H1 (cell line): Measurements from ENCODE around the gene SLC22A23. TPM values are rescaled to one million over a fixed set of nuclear protein-coding genes. Genes with fewer than 3 reads are reported as not detected.

Source experiments
- CTCF ChIA-PET: fragments of 300-600 bp; sonication (Branson Sonifier 250); formaldehyde crosslinking; loops from one replicate; lab custom pipeline; 2021; ENCODE audit not compliant: partially characterized antibody; lab: Charles Lee
- POLR2A ChIA-PET: fragments of 300-600 bp; sonication (Branson Sonifier 250); formaldehyde crosslinking; loops from one replicate; lab custom pipeline; 2021; ENCODE audit warnings: inconsistent platforms; ENCODE audit not compliant: partially characterized antibody; lab: Charles Lee
- DNase-seq, 2 experiments: peaks; one replicate each; pipeline versions ENCODE4 v3.0.0 to v3.0.0-alpha.2; 2010 to 2022; ENCODE audit warnings: low spot score in 2 of 2, low read depth in 1 of 2, mixed read lengths in 1 of 2
- FAIRE-seq: peaks from 2 replicates; lab custom pipeline; 2011; peaks lifted over from hg19 to GRCh38; lab: Jason Lieb, UNC
- H2AFZ ChIP-seq: 2 replicates; pipeline ENCODE4 v1.8.1; 2012; ENCODE audit warnings: low read length, inconsistent platforms
- H2AK5ac ChIP-seq: 2 replicates; pipeline ENCODE4 v1.6.1; 2013; ENCODE audit warnings: low read depth, low read length
- H2BK120ac ChIP-seq: replicated peaks from 2 replicates; pipeline ENCODE3; 2013; ENCODE audit warnings: low read depth, low read length, inconsistent platforms
- H2BK12ac ChIP-seq: 2 replicates; pipeline ENCODE4 v1.6.1; 2013; ENCODE audit warnings: low read depth, low read length
- H2BK15ac ChIP-seq: 2 replicates; pipeline ENCODE4 v1.6.1; 2013; ENCODE audit warnings: low read length
- H2BK20ac ChIP-seq: 2 replicates; pipeline ENCODE4 v1.6.1; 2013; ENCODE audit warnings: low read length
- H2BK5ac ChIP-seq: 2 replicates; pipeline ENCODE4 v1.6.1; 2013; ENCODE audit warnings: low read depth, low read length
- H3K14ac ChIP-seq: 2 replicates; pipeline ENCODE4 v1.6.1; 2013; ENCODE audit warnings: inconsistent platforms; ENCODE audit not compliant: insufficient read length
- H3K18ac ChIP-seq: 2 replicates; pipeline ENCODE4 v1.6.1; 2013; ENCODE audit warnings: low read length; ENCODE audit errors: extremely low read depth
- H3K23ac ChIP-seq: 2 replicates; pipeline ENCODE4 v1.6.1; 2013; ENCODE audit warnings: inconsistent platforms; ENCODE audit not compliant: insufficient read length
- H3K23me2 ChIP-seq: 2 replicates; pipeline ENCODE4 v1.6.1; 2013; ENCODE audit warnings: low read depth, low read length
- H3K27ac ChIP-seq: 2 replicates; pipeline ENCODE4 v1.6.1; 2011; ENCODE audit warnings: low read depth, low read length, inconsistent platforms
- H3K27me3 ChIP-seq, 4 experiments: replicated peaks in 1 of 4; 1 replicate in 1 of 4; 2 replicates in 3 of 4; pipeline versions ENCODE4 v1.6.1 to v1.8.1; 2011 to 2013; ENCODE audit warnings: low read length in 3 of 4, mild to moderate bottlenecking in 3 of 4, inconsistent platforms in 2 of 4, mixed read lengths in 2 of 4, moderate library complexity in 1 of 4; ENCODE audit not compliant: control insufficient read depth in 3 of 4, insufficient read depth in 3 of 4; ENCODE audit errors: extremely low read depth in 1 of 4
- H3K36me3 ChIP-seq, 4 experiments: 2 replicates each; pipeline versions ENCODE4 v1.6.1 to v1.8.1; 2011 to 2013; ENCODE audit warnings: mild to moderate bottlenecking in 4 of 4, low read length in 3 of 4, moderate library complexity in 2 of 4, control low read depth in 1 of 4, inconsistent platforms in 1 of 4; ENCODE audit not compliant: insufficient read depth in 4 of 4, control insufficient read depth in 2 of 4
- H3K4ac ChIP-seq: replicated peaks from 2 replicates; pipeline ENCODE3; 2013; ENCODE audit warnings: low read length, low read depth, mixed read lengths, inconsistent platforms; ENCODE audit not compliant: insufficient read length
- H3K4me1 ChIP-seq, 4 experiments: replicated peaks in 1 of 4; 1 replicate in 1 of 4; 2 replicates in 3 of 4; pipeline versions ENCODE4 v1.6.1 to v1.8.1; 2011 to 2013; ENCODE audit warnings: low read length in 3 of 4, inconsistent platforms in 2 of 4, mixed read lengths in 1 of 4; ENCODE audit not compliant: insufficient read depth in 4 of 4, control insufficient read depth in 3 of 4
- H3K4me2 ChIP-seq, 2 experiments: 2 replicates each; pipeline versions ENCODE4 v1.6.1 to v1.8.1; 2011 to 2013; ENCODE audit warnings: low read depth in 2 of 2, low read length in 2 of 2, control low read depth in 1 of 2, inconsistent platforms in 1 of 2, mild to moderate bottlenecking in 1 of 2; ENCODE audit not compliant: insufficient read depth in 1 of 2
- H3K4me3 ChIP-seq, 4 experiments: fragments of 200-600, 300-600 bp in 1 of 4; sonication (generic), shearing (Covaris generic), sonication (Bioruptor Twin) in 1 of 4; 2 replicates each; pipeline versions ENCODE4 v1.5.1 to v1.8.1; 2011 to 2016; ENCODE audit warnings: low read length in 4 of 4, low read depth in 3 of 4, control low read depth in 2 of 4, inconsistent platforms in 2 of 4, mild to moderate bottlenecking in 2 of 4, mixed read lengths in 1 of 4, moderate library complexity in 1 of 4; ENCODE audit not compliant: insufficient read depth in 2 of 4; ENCODE audit errors: extremely low read depth in 1 of 4
- H3K56ac ChIP-seq: replicated peaks from 2 replicates; pipeline ENCODE3; 2013; ENCODE audit warnings: low read depth, mild to moderate bottlenecking, mixed read lengths, low read length, inconsistent platforms; ENCODE audit not compliant: insufficient read length
- H3K79me1 ChIP-seq: 2 replicates; pipeline ENCODE4 v1.6.1; 2013; ENCODE audit warnings: low read depth, low read length, control low read depth
- H3K79me2 ChIP-seq, 2 experiments: 2 replicates each; pipeline versions ENCODE4 v1.6.1 to v1.8.1; 2012 to 2013; ENCODE audit warnings: low read length in 2 of 2, mild to moderate bottlenecking in 2 of 2, inconsistent platforms in 1 of 2; ENCODE audit not compliant: insufficient read depth in 2 of 2, control insufficient read depth in 1 of 2
- H3K9ac ChIP-seq, 4 experiments: replicated peaks in 1 of 4; 1 replicate in 1 of 4; 2 replicates in 3 of 4; pipeline versions ENCODE4 v1.6.1 to v1.8.1; 2011 to 2013; ENCODE audit warnings: low read depth in 3 of 4, low read length in 3 of 4, control low read depth in 2 of 4, mild to moderate bottlenecking in 2 of 4, moderate library complexity in 2 of 4, inconsistent platforms in 1 of 4; ENCODE audit errors: extremely low read depth in 1 of 4
- H3K9me3 ChIP-seq, 2 experiments: 2 replicates each; pipeline versions ENCODE4 v1.6.1 to v1.8.1; 2012 to 2013; ENCODE audit warnings: mild to moderate bottlenecking in 2 of 2, moderate library complexity in 2 of 2, control low read depth in 1 of 2, inconsistent platforms in 1 of 2, low read depth in 1 of 2, low read length in 1 of 2, mixed read lengths in 1 of 2; ENCODE audit not compliant: insufficient read depth in 2 of 2
- H4K20me1 ChIP-seq, 2 experiments: replicated peaks in 1 of 2; 2 replicates each; pipeline versions ENCODE3 to v1.8.1; 2011 to 2013; ENCODE audit warnings: inconsistent platforms in 2 of 2, low read length in 2 of 2, mild to moderate bottlenecking in 1 of 2; ENCODE audit not compliant: insufficient read depth in 2 of 2, control insufficient read depth in 1 of 2
- H4K5ac ChIP-seq: 2 replicates; pipeline ENCODE4 v1.6.1; 2013; ENCODE audit warnings: low read length, low read depth, mixed read lengths, inconsistent platforms; ENCODE audit not compliant: insufficient read length
- H4K8ac ChIP-seq: 2 replicates; pipeline ENCODE4 v1.8.0; 2013; ENCODE audit warnings: mild to moderate bottlenecking, moderate library complexity, low read length, inconsistent platforms; ENCODE audit not compliant: insufficient read depth; ENCODE audit errors: extremely low read depth
- H4K91ac ChIP-seq: replicated peaks from 2 replicates; pipeline ENCODE3; 2013; ENCODE audit warnings: low read length, mixed read lengths, inconsistent platforms; ENCODE audit not compliant: insufficient read length
- E2F6 ChIP-seq: IDR thresholded peaks from 2 replicates; pipeline ENCODE4 v1.6.1; 2012; ENCODE audit warnings: inconsistent platforms
- MAX ChIP-seq: IDR thresholded peaks from 2 replicates; pipeline ENCODE4 v1.6.1; 2012; ENCODE audit warnings: inconsistent platforms
- RBBP5 ChIP-seq: IDR thresholded peaks from 2 replicates; pipeline ENCODE4 v1.7.1; 2012; ENCODE audit warnings: low read depth, mild to moderate bottlenecking, inconsistent platforms, low read length, moderate library complexity, borderline replicate concordance
- SIN3A ChIP-seq, 2 experiments: IDR thresholded peaks in 1 of 2; conservative IDR thresholded peaks in 1 of 2; 2 replicates each; pipeline ENCODE4 v1.6.1; 2011 to 2012; ENCODE audit warnings: low read length in 2 of 2, improper control_type of control experiment in 1 of 2, low read depth in 1 of 2, mild to moderate bottlenecking in 1 of 2
- SUZ12 ChIP-seq: fragments of 200-600 bp; sonication (generic); IDR thresholded peaks from 2 replicates; pipeline ENCODE4 v1.6.1; 2012; ENCODE audit warnings: mild to moderate bottlenecking, inconsistent platforms, low read length, moderate library complexity, mixed read lengths
- TEAD4 ChIP-seq: IDR thresholded peaks from 2 replicates; pipeline ENCODE4 v1.6.1; 2012; ENCODE audit warnings: low read depth, low read length, inconsistent platforms, mixed read lengths
- USF2 ChIP-seq: IDR thresholded peaks from 2 replicates; pipeline ENCODE4 v1.6.1; 2011; ENCODE audit warnings: low read length, improper control_type of control experiment
- WGBS, 2 experiments: shearing (Covaris generic) in 1 of 2; methylation state at CpG; one replicate each; pipeline versions ENCODE4 v1.1.6 to v1.1.7; 2013 to 2015; ENCODE audit warnings: low lambda C conversion rate in 2 of 2, mixed read lengths in 2 of 2, inconsistent platforms in 1 of 2, low coverage in 1 of 2, missing lambda C conversion rate in 1 of 2; ENCODE audit not compliant: insufficient replicate concordance in 2 of 2, insufficient coverage in 1 of 2, insufficient read length in 1 of 2; ENCODE audit errors: extremely low coverage in 1 of 2, missing lambda C conversion rate in 1 of 2; 5-methylcytosine and 5-hydroxymethylcytosine counted together
- polyA plus RNA-seq, 7 experiments: library from polyadenylated mRNA; depleted of rRNA in 3 of 7; stranded (reverse) in 5 of 7; unstranded in 2 of 7; fragments of >200 nt in 5 of 7; fragments of 200-250 nt in 2 of 7; gene quantifications; 1 replicate in 5 of 7; 2 replicates in 1 of 7; 4 replicates in 1 of 7; pipeline versions ENCODE4 v1.2.1 to v1.2.3, GENCODE V29; 2011 to 2013; ENCODE audit warnings: missing spikeins in 2 of 7, mixed read lengths in 2 of 7
- total RNA-seq: library from RNA; stranded (reverse); fragmentation: NEBNext Ultra II Directional; extraction: Animal tissue kit (Norgen Biotek cat#: 25700); gene quantifications from 2 replicates; pipeline ENCODE4 v1.2.1, GENCODE V29; 2021

The SLC22A23 gene
- total and polyA plus RNA-seq, 2 of the 8 experiments (the other 6 are each of a cell fraction or from before 2014, with no cell fraction given): 9.9 to 38.4 TPM

GRCh38 chr6:3455569-3456394, 1.1 kb downstream of the SLC22A23 start:
- H3K9me3 ChIP-seq: no peaks in the 10 kb centered on the region
- no peak overlapping the region for H2AK5ac ChIP-seq
- H3K79me2 ChIP-seq: peaks cover 5 to 49% of the 10 kb centered on the region in 2 experiments; a peak in 3 of 4 replicates
- H2BK12ac ChIP-seq: peak overlapping the region; percentile 51; the same call in 1 of the 2 replicates
- H3K14ac ChIP-seq: no peak overlapping the region
- ChIA-PET POLR2A (no interaction called here), CTCF (interaction anchor here (0.9 to 7.0 kb wide), 4 partner anchors 28 to 52 kb away, joined by 3 to 64 read pairs (median 4); no protein-coding TSS in a partner anchor)
- WGBS, 2 experiments: 2% methylated on average over 53 of the region's 58 CpGs; no CpG with 5 or more reads in 1 of the 2 experiments
- DNase-seq: peak in 1 of 2 experiments; percentile 67
- peak overlapping the region in 1 of 4 experiments; percentile 73; a peak in 1 of 7 replicates for H3K9ac ChIP-seq
- H2BK120ac ChIP-seq: no peak overlapping the region
- peak overlapping the region; percentile 72; the same call in 1 of the 2 replicates for H3K18ac ChIP-seq
- H3K4me3 ChIP-seq: peak overlapping the region; percentile 57 to 69 (median 64)
- peaks cover 22% of the 10 kb centered on the region for H3K23me2 ChIP-seq
- peaks cover 2 to 25% (median 13%) of the 10 kb centered on the region in 4 experiments; a peak in 6 of 7 replicates for H3K27me3 ChIP-seq
- no peak overlapping the region for H3K23ac ChIP-seq
- H3K56ac ChIP-seq: no peak overlapping the region
- peaks cover 4% of the 10 kb centered on the region; the same call in 1 of the 2 replicates for H3K79me1 ChIP-seq
- peak overlapping the region; percentile 98 to 99 for H3K4me2 ChIP-seq
- H3K4me1 ChIP-seq: peaks cover 7 to 27% (median 23%) of the 10 kb centered on the region in 4 experiments
- no peak overlapping the region for H3K4ac ChIP-seq
- no peaks in the 10 kb centered on the region for H3K36me3 ChIP-seq
- peak overlapping the region; percentile 53; the same call in 1 of the 2 replicates for H4K8ac ChIP-seq
- no peak overlapping the region for H2BK5ac ChIP-seq
- no peak overlapping the region for H4K91ac ChIP-seq
- H4K5ac ChIP-seq: no peak overlapping the region
- H2AFZ ChIP-seq: no peak overlapping the region
- no peak overlapping the region for H2BK20ac ChIP-seq
- no peak overlapping the region for H2BK15ac ChIP-seq
- peaks cover 17 to 21% of the 10 kb centered on the region in 2 experiments for H4K20me1 ChIP-seq
- no peak overlapping the region for H3K27ac ChIP-seq
- no peak for FAIRE-seq
- TF ChIP-seq RBBP5 (0 out of 2 replicates have a peak, but pooled peaks have one; percentile 16), USF2 (peak; percentile 20; the same call in 1 of the 2 replicates), MAX (0 out of 2 replicates have a peak, but pooled peaks have one; percentile 9), SUZ12 (peak; percentile 56; the same call in 1 of the 2 replicates), SIN3A (conservative IDR thresholded peaks at IDR 0.05 in 1 of 2, IDR thresholded peaks at IDR 0.05 in 1 of 2; ENCODE audit: low read depth in 1 of 2, low read length in 2 of 2) (peak; percentile 87 to 88; a peak in 3 of 4 replicates), E2F6 (peak; percentile 15; the same call in 1 of the 2 replicates), TEAD4 (no peak)
